HG02870 (cell line): ENCODE measurements around the gene EYA2.

ENCODE experiments used
- ATAC-seq: cut with Tn5 transposase; IDR thresholded peaks from one replicate; pipeline ENCODE4 v1.9.1; 2021; ENCODE audit warnings: mild to moderate bottlenecking, moderate library complexity; ENCODE audit not compliant: unreplicated experiment

The EYA2 gene

DNA sequence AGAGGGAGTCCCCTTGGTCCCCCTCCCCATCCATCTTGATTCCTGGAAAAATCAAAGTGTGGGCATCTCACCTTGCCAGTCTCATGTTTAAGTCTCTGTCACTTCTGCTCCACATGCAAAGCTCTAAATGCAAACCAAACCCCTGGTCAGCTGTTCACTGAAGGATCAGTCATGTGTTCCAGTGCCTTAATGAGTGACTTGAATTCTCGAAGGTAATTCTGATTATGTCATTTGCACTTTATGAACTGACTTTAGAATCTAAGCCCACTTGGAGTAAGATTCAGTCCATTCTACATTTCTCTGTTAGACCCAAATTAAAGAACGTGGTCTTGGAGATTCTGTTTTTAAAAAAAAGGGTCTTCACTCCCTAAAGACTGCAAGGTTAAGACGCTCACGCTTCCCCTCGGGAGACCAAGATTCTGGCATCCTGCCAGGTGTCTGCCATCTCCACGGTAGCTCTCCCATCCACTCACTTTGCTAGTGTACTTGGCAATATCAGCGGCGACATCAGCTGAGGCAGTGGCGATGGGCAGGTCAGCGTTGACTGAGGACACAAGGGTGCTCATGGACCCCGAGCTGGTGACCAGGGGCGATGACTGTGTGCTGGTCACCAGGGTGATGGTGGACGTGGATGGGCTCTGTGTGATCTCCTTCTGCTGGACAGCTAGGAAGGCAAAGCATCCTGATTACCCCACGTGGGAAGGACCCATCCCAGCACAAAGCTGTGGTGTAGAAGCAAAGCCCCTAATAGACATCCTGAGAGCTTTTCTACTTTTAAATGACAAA is 341.4 kb downstream of the EYA2 start:
- ATAC-seq, result no peak

- ATAC-seq, result no peak
These were observed 341.9 kb downstream of the EYA2 start for GRCh38 chr20:47236639-47236900.

- ATAC-seq, result no peak
These were observed 343.1 kb downstream of the EYA2 start for GRCh38 chr20:47237715-47238114.
